ENCODE results near the gene HAGHL.

HAGHL gene

DNA sequence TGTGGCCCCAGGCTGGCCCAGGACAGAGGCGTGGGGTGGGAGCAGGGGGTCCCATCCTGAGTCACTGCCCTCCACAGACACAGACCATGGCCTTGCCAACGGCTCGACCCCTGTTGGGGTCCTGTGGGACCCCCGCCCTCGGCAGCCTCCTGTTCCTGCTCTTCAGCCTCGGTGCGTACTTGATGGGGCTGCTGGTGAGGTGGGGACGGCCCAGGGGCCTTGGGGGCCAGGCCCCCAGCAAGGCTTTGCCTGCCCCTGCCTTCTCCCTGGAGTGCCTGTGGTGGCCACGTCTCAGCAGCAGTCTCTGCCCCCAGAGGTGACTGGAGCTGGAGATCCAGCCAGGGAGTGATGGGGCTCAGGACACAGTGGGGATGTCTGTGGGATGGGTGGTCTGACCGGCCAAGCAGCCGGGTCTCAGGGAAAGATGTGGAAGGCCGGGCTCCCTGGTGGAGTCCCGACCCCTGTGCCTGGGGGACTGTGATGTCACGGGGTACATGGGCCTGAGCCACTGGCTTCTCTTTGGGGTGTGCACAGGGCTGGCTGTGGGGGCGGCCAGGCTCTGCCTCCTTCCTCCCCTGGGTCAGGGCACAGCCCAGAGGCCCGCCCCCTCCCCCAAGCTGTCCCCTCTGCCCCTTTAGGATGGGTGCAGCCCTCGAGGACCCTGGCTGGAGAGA, 35.8 kb downstream of the HAGHL start:
- Histone ChIP-seq H3K27ac (ENCODE audit: low read depth, low read length) (no peak overlapping the region), H3K4me1 (ENCODE audit: control insufficient read depth, insufficient read depth, low read length) (no peaks in the 10 kb centered on the region), H3K27me3 (ENCODE audit: control insufficient read depth, insufficient read depth, low read length) (no peaks in the 10 kb centered on the region), H3K9ac (ENCODE audit: low read depth, low read length) (no peak overlapping the region), H3K9me3 (ENCODE audit: control insufficient read depth, insufficient read depth, low read length) (no peaks in the 10 kb centered on the region), H3K4me3 (ENCODE audit: low read depth, low read length) (no peak overlapping the region), H3K36me3 (ENCODE audit: control insufficient read depth, insufficient read depth, low read length) (no peaks in the 10 kb centered on the region)

DNA sequence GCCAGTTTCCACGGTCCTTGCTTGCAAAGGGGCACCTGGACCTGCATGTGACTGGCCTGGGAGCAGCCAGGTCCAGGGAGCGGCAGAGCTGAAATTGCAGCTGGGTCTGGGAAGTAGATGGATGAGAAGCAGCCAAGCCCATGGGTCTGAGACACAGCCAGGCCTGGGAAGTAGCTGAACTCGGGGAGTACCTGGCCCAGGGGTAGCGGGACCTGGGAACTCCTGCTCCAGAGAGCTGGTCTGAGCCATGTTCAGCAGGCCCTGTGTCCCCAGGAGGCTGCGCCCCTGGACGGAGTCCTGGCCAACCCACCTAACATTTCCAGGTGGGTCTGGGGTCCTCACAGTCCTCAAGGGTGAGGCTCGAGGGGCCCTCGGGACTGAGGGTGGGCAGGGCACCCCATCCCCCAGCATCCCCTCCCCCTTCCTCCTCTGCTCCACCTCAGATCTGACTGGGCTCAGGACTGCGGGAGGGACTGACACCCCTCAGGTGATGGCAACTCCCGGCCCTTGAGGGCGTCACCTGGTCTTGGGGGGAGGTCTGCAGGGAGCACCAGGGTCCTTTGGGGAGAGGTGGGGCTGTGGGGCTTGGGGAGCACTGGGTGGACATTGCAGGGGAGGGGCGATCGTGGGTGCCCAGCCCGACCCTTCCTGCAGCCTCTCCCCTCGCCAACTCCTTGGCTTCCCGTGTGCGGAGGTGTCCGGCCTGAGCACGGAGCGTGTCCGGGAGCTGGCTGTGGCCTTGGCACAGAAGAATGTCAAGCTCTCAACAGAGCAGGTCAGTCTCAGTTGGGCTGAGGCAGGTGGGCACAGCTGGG, 36.7 kb downstream of the HAGHL start:
- Histone ChIP-seq H3K9me3 (ENCODE audit: control insufficient read depth, insufficient read depth, low read length) (no peaks in the 10 kb centered on the region), H3K27ac (ENCODE audit: low read depth, low read length) (no peak overlapping the region), H3K4me3 (ENCODE audit: low read depth, low read length) (no peak overlapping the region), H3K36me3 (ENCODE audit: control insufficient read depth, insufficient read depth, low read length) (no peaks in the 10 kb centered on the region), H3K27me3 (ENCODE audit: control insufficient read depth, insufficient read depth, low read length) (no peaks in the 10 kb centered on the region), H3K9ac (ENCODE audit: low read depth, low read length) (no peak overlapping the region), H3K4me1 (ENCODE audit: control insufficient read depth, insufficient read depth, low read length) (no peaks in the 10 kb centered on the region)

DNA sequence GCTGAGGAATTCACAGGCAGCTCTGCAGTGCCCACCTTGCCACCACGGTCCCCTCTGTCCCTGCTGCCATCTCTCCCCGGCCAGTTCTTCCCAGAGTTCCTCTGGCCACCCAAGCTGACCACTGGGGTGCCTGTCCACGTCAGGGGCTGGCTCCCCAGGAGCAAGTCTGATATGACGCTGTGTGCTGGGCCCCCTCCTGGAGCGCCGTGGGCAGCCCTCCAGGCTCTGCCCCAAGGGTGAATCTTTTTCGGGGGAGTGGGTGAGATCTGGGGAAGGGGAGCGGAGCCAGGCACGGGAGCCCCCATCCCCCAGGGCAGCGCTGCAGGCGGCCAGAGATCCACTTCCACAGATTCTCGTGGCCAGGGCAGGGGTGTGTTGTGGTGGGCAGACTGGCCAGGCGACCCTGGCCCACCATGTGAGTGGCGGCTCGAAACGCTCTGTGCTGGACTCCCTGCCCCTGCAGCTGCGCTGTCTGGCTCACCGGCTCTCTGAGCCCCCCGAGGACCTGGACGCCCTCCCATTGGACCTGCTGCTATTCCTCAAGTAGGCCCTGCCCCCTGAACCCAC, 37.4 kb downstream of the HAGHL start:
- H3K9ac ChIP-seq (ENCODE audit: low read depth, low read length), result no peak overlapping the region
- no peaks in the 10 kb centered on the region for H3K27me3 ChIP-seq (ENCODE audit: control insufficient read depth, insufficient read depth, low read length)
- no peak overlapping the region for H3K4me3 ChIP-seq (ENCODE audit: low read depth, low read length)
- H3K4me1 ChIP-seq (ENCODE audit: control insufficient read depth, insufficient read depth, low read length), result no peaks in the 10 kb centered on the region
- no peaks in the 10 kb centered on the region for H3K36me3 ChIP-seq (ENCODE audit: control insufficient read depth, insufficient read depth, low read length)
- H3K27ac ChIP-seq (ENCODE audit: low read depth, low read length), result no peak overlapping the region
- no peaks in the 10 kb centered on the region for H3K9me3 ChIP-seq (ENCODE audit: control insufficient read depth, insufficient read depth, low read length)

DNA sequence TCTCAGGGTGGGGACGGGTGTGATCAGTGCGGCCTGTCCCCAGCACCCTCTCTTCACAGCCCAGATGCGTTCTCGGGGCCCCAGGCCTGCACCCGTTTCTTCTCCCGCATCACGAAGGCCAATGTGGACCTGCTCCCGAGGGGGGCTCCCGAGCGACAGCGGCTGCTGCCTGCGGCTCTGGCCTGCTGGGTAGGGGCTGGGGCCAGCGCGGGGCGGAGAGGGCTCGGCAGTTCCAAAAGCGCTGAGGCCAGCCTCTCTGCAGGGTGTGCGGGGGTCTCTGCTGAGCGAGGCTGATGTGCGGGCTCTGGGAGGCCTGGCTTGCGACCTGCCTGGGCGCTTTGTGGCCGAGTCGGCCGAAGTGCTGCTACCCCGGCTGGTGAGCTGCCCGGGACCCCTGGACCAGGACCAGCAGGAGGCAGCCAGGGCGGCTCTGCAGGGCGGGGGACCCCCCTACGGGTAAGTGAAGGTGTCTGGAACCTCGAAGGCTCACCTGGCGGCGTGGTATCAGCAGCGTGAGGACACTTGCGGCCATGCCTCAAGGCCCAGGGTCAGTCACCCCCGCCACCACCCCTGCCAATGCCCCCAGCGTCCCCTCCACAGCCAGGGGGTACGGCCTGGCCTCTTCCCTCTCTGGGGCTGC, 38.1 kb downstream of the HAGHL start:
- H3K9ac ChIP-seq (ENCODE audit: low read depth, low read length), result no peak overlapping the region
- H3K4me1 ChIP-seq (ENCODE audit: control insufficient read depth, insufficient read depth, low read length), result no peaks in the 10 kb centered on the region
- no peak overlapping the region for H3K4me3 ChIP-seq (ENCODE audit: low read depth, low read length)

DNA sequence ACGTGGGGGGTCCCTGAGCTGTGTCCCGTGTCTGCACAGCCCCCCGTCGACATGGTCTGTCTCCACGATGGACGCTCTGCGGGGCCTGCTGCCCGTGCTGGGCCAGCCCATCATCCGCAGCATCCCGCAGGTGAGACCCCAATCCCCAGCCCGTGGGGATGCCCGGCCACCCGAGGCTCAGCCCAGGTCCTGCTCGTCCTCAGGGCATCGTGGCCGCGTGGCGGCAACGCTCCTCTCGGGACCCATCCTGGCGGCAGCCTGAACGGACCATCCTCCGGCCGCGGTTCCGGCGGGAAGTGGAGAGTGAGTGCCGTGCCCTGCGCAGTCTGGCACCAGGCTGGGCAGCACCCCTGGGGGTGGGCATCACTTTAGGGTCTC, 38.6 kb downstream of the HAGHL start:
- Histone ChIP-seq H3K27ac (ENCODE audit: low read depth, low read length) (no peak overlapping the region), H3K4me1 (ENCODE audit: control insufficient read depth, insufficient read depth, low read length) (no peaks in the 10 kb centered on the region), H3K36me3 (ENCODE audit: control insufficient read depth, insufficient read depth, low read length) (no peaks in the 10 kb centered on the region), H3K27me3 (ENCODE audit: control insufficient read depth, insufficient read depth, low read length) (no peaks in the 10 kb centered on the region), H3K4me3 (ENCODE audit: low read depth, low read length) (no peak overlapping the region), H3K9me3 (ENCODE audit: control insufficient read depth, insufficient read depth, low read length) (no peaks in the 10 kb centered on the region), H3K9ac (ENCODE audit: low read depth, low read length) (no peak overlapping the region)

More for the DNA sequence above, 38.1 kb downstream of the HAGHL start:
- H3K27me3 ChIP-seq (ENCODE audit: control insufficient read depth, insufficient read depth, low read length), result no peaks in the 10 kb centered on the region
- H3K27ac ChIP-seq (ENCODE audit: low read depth, low read length), result no peak overlapping the region
- no peaks in the 10 kb centered on the region for H3K9me3 ChIP-seq (ENCODE audit: control insufficient read depth, insufficient read depth, low read length)
- no peaks in the 10 kb centered on the region for H3K36me3 ChIP-seq (ENCODE audit: control insufficient read depth, insufficient read depth, low read length)

DNA sequence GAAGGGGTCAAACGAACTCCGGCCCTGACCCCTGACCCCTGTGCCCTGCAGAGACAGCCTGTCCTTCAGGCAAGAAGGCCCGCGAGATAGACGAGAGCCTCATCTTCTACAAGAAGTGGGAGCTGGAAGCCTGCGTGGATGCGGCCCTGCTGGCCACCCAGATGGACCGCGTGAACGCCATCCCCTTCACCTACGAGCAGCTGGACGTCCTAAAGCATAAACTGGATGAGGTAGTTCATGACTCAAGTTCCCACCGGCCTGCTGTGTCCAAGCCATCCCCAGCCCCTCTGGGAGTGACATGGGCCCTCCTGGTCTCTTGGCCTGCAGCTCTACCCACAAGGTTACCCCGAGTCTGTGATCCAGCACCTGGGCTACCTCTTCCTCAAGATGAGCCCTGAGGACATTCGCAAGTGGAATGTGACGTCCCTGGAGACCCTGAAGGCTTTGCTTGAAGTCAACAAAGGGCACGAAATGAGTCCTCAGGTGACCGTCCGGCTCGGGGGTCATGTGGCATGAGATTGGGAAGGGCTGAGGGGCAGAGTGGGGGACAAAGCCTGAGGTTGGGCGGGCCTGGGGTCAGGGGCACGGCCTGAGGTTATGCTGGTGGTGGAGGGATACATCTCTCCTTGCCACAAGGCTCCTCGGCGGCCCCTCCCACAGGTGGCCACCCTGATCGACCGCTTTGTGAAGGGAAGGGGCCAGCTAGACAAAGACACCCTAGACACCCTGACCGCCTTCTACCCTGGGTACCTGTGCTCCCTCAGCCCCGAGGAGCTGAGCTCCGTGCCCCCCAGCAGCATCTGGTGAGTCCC, 39.3 kb downstream of the HAGHL start:
- Histone ChIP-seq H3K27me3 (ENCODE audit: control insufficient read depth, insufficient read depth, low read length) (no peaks in the 10 kb centered on the region), H3K4me3 (ENCODE audit: low read depth, low read length) (no peak overlapping the region), H3K36me3 (ENCODE audit: control insufficient read depth, insufficient read depth, low read length) (no peaks in the 10 kb centered on the region), H3K4me1 (ENCODE audit: control insufficient read depth, insufficient read depth, low read length) (no peaks in the 10 kb centered on the region), H3K9me3 (ENCODE audit: control insufficient read depth, insufficient read depth, low read length) (no peaks in the 10 kb centered on the region), H3K27ac (ENCODE audit: low read depth, low read length) (no peak overlapping the region), H3K9ac (ENCODE audit: low read depth, low read length) (no peak overlapping the region)

DNA sequence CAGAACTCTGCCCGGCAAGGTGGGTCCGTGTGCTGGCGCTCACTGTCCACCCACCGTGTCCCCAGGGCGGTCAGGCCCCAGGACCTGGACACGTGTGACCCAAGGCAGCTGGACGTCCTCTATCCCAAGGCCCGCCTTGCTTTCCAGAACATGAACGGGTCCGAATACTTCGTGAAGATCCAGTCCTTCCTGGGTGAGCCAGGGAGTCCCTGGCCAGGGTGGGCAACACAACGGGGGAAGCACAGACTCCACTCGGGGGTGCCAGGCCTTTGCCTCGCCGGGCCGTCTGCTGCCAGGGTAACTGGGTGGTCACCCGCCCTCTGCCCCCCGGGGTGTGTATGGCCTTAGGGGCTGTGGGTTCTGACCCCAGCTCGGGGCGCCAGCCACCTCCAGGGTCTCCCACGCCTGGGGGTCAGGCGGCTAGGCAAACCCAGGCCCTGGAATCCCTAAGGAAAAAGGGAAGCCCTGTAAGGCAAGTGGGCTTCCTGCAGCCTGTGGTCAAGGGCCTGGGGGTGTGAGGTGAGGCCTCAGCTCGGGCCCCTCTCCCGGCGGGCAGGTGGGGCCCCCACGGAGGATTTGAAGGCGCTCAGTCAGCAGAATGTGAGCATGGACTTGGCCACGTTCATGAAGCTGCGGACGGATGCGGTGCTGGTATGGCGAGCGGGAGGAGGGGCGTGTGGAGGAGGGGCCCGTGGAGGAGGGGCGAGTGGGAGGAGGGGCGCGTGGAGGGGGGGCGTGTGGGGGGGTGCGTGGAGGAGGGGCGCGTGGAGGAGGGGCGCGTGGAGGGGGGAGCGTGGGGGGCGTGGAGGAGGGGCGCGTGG, 40.1 kb downstream of the HAGHL start:
- Histone ChIP-seq H3K9ac (ENCODE audit: low read depth, low read length) (no peak overlapping the region), H3K4me1 (ENCODE audit: control insufficient read depth, insufficient read depth, low read length) (no peaks in the 10 kb centered on the region)

DNA sequence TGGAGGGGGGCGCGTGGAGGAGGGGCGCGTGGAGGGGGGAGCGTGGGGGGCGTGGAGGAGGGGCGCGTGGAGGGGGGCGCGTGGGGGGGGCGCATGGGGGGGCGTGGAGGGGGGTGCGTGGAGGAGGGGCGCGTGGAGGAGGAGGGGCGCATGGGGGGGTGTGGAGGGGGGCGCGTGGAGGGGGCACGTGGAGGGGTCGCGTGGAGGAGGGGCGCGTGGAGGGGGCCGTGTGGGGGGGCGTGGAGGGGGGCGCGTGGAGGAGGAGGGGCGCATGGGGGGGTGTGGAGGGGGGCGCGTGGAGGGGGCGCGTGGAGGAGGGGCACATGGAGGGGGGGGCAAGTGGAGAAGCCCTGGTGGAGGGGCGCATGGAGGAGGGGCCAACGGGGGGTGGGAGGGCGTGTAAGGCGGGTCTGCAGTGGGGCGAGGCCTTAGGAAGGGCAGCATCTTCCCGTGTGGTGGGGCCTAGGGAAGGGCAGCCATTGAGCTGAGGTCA, 40.9 kb downstream of the HAGHL start:
- no peaks in the 10 kb centered on the region for H3K27me3 ChIP-seq (ENCODE audit: control insufficient read depth, insufficient read depth, low read length)
- H3K36me3 ChIP-seq (ENCODE audit: control insufficient read depth, insufficient read depth, low read length), result no peaks in the 10 kb centered on the region
- no peaks in the 10 kb centered on the region for H3K9me3 ChIP-seq (ENCODE audit: control insufficient read depth, insufficient read depth, low read length)
- no peak overlapping the region for H3K9ac ChIP-seq (ENCODE audit: low read depth, low read length)
- no peaks in the 10 kb centered on the region for H3K4me1 ChIP-seq (ENCODE audit: control insufficient read depth, insufficient read depth, low read length)
- no peak overlapping the region for H3K27ac ChIP-seq (ENCODE audit: low read depth, low read length)
- no peak overlapping the region for H3K4me3 ChIP-seq (ENCODE audit: low read depth, low read length)

More for the DNA sequence above, 40.1 kb downstream of the HAGHL start:
- Histone ChIP-seq H3K27ac (ENCODE audit: low read depth, low read length) (no peak overlapping the region), H3K36me3 (ENCODE audit: control insufficient read depth, insufficient read depth, low read length) (no peaks in the 10 kb centered on the region), H3K4me3 (ENCODE audit: low read depth, low read length) (no peak overlapping the region), H3K27me3 (ENCODE audit: control insufficient read depth, insufficient read depth, low read length) (no peaks in the 10 kb centered on the region), H3K9me3 (ENCODE audit: control insufficient read depth, insufficient read depth, low read length) (no peaks in the 10 kb centered on the region)

DNA sequence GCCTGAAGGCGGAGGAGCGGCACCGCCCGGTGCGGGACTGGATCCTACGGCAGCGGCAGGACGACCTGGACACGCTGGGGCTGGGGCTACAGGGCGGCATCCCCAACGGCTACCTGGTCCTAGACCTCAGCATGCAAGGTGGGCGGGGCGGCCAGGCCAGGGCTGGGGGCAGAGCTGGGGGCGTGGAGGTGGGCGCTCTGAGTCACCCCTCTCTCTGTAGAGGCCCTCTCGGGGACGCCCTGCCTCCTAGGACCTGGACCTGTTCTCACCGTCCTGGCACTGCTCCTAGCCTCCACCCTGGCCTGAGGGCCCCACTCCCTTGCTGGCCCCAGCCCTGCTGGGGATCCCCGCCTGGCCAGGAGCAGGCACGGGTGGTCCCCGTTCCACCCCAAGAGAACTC, 41.5 kb downstream of the HAGHL start:
- no peak overlapping the region for H3K9ac ChIP-seq (ENCODE audit: low read depth, low read length)
- H3K4me3 ChIP-seq (ENCODE audit: low read depth, low read length), result no peak overlapping the region
- H3K36me3 ChIP-seq (ENCODE audit: control insufficient read depth, insufficient read depth, low read length), result no peaks in the 10 kb centered on the region
- H3K27me3 ChIP-seq (ENCODE audit: control insufficient read depth, insufficient read depth, low read length), result no peaks in the 10 kb centered on the region
- H3K4me1 ChIP-seq (ENCODE audit: control insufficient read depth, insufficient read depth, low read length), result no peaks in the 10 kb centered on the region
- no peaks in the 10 kb centered on the region for H3K9me3 ChIP-seq (ENCODE audit: control insufficient read depth, insufficient read depth, low read length)
- no peak overlapping the region for H3K27ac ChIP-seq (ENCODE audit: low read depth, low read length)

All from HUES48 (cell line).